Measurements from ENCODE around the gene IL36B.
"Not testable (repeated sequence)": the region's sequence is repeated elsewhere in the genome, so short reads cannot be mapped to it uniquely, and the experiment has no call there.

The IL36B gene

DNA sequence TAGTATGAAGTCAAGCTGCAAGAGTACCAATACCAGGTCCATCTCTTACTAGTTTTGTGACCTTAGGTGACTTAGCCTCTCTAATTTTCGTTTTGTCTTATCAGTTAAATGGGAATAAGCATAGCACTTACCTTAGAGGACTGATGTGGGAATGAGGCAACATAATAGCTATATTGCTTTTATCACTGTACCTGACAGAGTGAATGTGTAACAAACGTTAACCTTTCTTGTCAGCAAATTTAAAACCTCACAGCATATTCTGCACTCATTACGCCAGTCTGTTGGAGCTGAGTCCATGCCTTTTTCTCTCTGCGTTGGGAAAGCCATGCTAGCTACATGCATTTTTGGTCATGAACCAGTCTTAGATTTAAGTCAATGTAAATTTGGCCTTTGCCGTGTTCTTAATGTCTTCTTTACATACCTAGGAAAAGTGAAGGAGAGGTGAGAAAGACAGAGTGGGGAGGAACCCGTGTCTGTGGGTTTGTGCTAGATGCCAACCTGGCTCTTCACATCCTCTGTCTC is at the start of gene IL36B:
Gene IL36B, minus strand, starts transcription at position 472 of the 522 bp plus-strand sequence.
- no peak for DNase-seq (ENCODE audit: extremely low read depth in 1 of 2, low read depth in 1 of 2)

DNA sequence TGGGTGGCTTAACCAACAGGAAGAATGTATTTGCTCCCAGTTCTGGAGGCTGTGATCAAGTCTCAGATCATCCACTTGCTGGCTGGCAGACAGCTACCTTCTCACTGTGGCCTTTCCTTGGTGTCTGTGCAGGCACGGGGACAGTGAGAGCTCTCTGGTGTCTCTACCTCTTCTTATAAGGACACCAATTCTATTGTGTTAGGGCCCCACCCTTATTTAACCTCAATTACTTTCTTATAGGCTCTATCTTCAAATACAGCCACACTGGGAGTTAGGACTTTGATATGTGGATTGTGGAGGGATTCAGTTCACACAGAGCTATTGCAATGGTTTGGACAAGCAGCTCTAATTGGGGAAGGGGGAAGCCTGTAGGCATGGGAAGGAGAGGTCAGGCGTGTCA is 49.5 kb upstream of the IL36B start:
- no peak for DNase-seq (ENCODE audit: extremely low read depth in 1 of 2, low read depth in 1 of 2)

DNA sequence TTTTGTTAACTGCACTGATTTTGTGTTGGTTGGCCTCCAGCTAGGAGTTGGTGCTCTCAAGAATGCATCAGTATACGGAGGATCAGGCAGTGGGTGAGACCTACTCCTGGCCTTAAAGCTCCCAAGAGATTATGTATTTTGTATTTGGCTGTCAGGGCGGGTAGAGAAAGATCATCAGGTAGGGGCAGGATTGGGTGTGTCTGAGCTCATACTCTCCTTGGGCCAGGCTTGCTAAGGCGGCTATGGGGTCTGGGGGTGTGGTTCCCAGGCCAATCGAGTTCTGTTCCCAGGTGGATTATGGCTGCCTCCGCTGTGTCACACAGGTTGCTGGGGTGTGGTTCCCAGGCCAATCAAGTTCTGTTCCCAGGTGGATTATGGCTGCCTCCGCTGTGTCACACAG is 45.9 kb upstream of the IL36B start:
- no peak for DNase-seq (ENCODE audit: extremely low read depth in 1 of 2, low read depth in 1 of 2)

GRCh38 chr2:113098041-113098440 is 45.4 kb upstream of the IL36B start:
- no peak for DNase-seq (ENCODE audit: extremely low read depth in 1 of 2, low read depth in 1 of 2)

DNA sequence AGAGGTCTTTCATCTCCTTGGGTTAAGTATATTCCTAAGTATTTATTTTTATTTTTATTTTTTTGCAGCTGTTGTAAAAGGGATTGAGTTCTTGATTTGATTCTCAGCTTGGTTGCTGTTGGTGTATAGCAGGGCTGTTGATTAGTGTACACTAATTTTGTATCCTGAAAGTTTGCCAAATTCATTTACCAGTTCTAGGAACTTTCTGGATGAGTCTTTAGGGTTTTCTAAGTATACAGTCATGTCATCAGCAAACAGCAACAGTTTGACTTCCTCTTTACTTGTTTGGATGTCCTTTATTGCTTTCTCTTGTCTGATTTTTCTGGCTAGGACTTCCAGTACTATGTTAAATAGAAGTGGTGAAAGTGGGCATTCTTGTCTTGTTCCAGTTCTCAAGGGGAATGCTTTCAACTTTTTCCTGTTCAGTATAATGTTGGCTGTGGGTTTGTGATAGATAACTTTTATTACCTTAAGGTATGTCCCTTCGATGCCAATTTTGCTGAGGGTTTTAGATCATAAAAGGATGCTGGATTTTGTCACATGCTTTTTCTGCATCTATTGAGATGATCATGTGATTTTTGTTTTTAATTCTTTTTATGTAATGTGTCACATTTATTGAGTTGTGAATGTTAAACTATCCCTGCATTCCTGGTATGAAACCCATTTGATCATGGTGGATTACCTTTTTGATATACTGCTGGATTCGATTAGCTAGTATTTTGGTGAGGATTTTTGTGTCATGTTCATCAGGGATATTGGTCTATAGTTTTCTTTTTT is 44.4 kb upstream of the IL36B start:
- DNase-seq (ENCODE audit: extremely low read depth in 1 of 2, low read depth in 1 of 2): not testable (repeated sequence)

GRCh38 chr2:113096306-113096705 is 43.6 kb upstream of the IL36B start:
- not testable (repeated sequence) for DNase-seq (ENCODE audit: extremely low read depth in 1 of 2, low read depth in 1 of 2)

DNA sequence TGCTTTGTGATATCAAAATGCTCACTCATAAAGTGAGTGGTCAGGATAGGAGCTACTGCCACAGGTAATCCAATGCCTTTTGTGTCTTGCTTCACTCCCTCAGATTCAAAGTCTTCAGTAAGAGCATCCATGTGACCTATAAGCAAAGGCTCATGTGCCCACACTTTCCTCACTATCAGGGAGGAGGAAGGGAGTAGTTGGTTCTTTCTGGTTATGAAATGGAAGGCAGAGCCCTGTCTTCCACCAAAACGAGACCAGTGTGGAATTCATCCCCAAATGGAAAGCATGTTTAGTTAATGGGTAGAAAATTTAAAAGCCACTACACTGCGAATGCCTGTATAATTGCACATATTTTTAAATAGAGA is 40.9 kb upstream of the IL36B start:
- no peak for DNase-seq (ENCODE audit: extremely low read depth in 1 of 2, low read depth in 1 of 2)

DNA sequence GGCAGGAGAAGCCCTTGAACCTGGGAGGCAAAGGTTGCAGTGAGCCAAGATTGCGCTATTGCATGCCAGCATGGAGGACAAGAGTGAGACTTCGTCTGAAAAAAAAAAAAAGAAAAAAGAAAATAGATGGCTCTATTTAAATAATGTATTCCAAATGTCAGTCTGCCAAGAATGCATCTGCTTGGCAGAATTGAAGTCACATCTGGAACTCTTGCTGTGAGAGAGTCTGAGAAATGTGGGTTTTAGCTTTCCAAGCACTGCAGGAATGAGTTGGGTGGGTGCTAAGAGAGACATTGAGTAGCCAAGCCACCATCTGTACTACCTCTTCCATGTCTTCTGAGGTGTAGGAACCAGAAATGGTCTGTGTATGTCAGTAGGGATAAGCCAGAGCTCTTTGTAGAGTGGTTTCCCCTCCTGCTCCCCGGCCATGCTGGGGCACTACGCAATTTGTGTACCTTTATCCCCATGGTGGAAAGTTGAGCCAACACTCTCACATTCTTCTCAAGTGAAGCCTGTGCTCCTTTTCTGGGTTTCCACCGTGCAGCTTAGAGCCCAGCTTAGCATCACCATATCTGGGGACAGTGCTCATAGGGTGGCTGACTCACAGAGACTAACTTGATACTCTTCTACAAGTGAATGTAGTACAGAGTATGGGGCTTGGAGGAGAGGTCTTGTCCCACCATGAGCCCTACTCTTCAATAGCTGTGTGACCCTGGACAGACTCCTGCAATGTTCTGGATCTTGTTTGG is 40.4 kb upstream of the IL36B start:
- DNase-seq (ENCODE audit: extremely low read depth in 1 of 2, low read depth in 1 of 2): no peak

- no peak for DNase-seq (ENCODE audit: extremely low read depth in 1 of 2, low read depth in 1 of 2)
Observed at GRCh38 chr2:113091231-113091896, 38.7 kb upstream of the IL36B start.

- DNase-seq (ENCODE audit: extremely low read depth in 1 of 2, low read depth in 1 of 2): no peak
Observed at GRCh38 chr2:113089916-113090315, 37.2 kb upstream of the IL36B start.

GRCh38 chr2:113088213-113088992 is 35.7 kb upstream of the IL36B start:
- DNase-seq (ENCODE audit: extremely low read depth in 1 of 2, low read depth in 1 of 2): no peak

GRCh38 chr2:113085542-113085941 is 32.9 kb upstream of the IL36B start:
- no peak for DNase-seq (ENCODE audit: extremely low read depth in 1 of 2, low read depth in 1 of 2)

DNA sequence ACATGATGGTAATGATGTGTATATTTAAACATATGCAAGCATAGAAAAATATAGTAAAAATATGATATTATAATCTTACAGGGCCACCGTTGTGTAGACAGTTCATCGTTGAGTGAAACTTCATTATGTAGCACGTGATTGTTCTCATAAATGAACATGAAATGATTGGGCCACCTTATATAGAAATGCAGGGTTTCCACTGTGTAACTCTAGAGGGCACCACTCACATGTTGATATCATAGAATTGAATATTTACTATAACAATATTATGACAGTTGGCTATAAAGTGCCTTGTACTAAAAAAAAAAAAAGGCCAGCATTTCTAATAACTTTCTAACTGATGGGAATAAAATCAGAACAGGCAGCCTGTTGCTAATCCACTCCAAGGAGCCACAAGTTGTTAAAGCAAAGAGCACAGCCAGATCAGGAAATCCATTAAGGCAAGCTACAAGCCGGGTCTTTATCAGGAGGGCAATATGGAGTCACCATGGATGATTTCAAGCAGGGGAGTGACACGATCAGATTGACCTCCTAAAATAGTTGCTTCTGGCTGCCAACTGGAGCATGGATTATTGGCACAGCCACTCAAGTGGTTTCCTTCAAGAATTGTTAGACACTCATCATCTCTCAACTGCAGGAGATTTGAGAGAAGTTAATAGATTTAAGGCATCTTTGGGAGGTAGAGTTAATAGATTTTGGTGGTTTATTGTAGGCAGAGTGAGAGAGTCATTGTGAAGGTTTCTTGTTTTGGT is 31.8 kb upstream of the IL36B start:
- DNase-seq (ENCODE audit: extremely low read depth in 1 of 2, low read depth in 1 of 2): no peak

GRCh38 chr2:113083296-113083695 is 30.6 kb upstream of the IL36B start:
- no peak for DNase-seq (ENCODE audit: extremely low read depth in 1 of 2, low read depth in 1 of 2)

DNA sequence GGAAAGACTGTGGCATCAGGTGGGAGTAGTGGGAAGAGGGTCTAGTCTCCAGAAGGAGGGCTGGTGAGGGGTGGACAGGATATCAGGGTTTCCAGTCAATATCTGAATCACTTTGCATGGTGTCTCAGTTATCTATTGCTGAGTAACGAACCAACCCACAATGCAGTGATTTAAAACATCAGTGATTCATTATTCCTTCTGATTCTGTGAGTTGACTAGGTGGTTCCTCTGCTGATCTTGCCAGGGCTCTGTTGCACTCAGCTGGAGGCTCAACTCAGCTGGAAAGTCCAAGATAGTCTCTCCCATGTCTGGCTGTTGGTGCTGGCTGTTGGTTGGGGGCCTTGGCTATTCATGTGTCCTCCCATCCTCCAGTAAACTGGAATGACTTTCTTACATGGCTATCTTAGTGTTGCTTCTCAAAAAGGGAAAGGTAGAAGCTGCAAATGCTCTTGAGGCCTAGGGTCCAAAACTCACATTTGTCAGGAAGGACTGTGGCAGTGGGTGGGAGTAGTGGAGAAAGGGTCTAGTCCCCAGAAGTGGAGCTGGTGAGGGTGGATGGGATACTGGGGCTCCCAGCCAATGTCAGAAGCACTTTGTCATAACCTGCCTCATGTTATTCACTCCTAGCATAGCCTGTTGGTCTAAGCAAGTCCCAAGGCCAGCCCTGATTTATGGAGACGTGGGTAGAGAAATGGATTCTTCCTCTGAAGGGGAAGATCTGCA is 29.0 kb upstream of the IL36B start:
- DNase-seq (ENCODE audit: extremely low read depth in 1 of 2, low read depth in 1 of 2): no peak

DNA sequence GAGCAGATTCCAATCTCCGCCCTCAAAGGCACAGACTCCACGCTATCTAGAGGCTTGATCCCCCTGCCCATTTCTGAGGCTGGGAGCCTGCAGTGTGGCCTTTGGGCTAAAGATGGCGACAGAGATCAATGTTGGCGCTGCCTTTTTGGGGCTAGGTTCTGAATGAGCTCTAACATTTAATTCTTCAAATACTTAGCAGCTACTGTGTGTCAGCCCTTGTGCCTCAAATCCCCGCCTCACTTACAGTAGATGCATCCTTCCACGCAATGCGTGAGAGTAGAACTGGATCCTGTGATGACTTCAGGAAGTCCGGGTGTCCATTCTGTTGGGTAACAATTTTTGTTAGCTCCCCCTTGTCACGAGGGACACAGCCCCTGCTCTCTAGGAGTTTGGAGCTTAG is 27.5 kb upstream of the IL36B start:
- DNase-seq (ENCODE audit: extremely low read depth in 1 of 2, low read depth in 1 of 2): no peak

GRCh38 chr2:113079131-113079530 is 26.5 kb upstream of the IL36B start:
- no peak for DNase-seq (ENCODE audit: extremely low read depth in 1 of 2, low read depth in 1 of 2)

GRCh38 chr2:113078350-113078839 is 25.7 kb upstream of the IL36B start:
- no peak for DNase-seq (ENCODE audit: extremely low read depth in 1 of 2, low read depth in 1 of 2)

GRCh38 chr2:113077921-113078320 is 25.3 kb upstream of the IL36B start:
- DNase-seq (ENCODE audit: extremely low read depth in 1 of 2, low read depth in 1 of 2): no peak
